ENCODE data around the gene RBM41. TPM values are rescaled to one million over a fixed set of nuclear protein-coding genes. Genes with fewer than 3 reads are reported as not detected.

Gene RBM41
- total RNA-seq, 1 experiment from 2014 or later: 19.4 TPM

DNA sequence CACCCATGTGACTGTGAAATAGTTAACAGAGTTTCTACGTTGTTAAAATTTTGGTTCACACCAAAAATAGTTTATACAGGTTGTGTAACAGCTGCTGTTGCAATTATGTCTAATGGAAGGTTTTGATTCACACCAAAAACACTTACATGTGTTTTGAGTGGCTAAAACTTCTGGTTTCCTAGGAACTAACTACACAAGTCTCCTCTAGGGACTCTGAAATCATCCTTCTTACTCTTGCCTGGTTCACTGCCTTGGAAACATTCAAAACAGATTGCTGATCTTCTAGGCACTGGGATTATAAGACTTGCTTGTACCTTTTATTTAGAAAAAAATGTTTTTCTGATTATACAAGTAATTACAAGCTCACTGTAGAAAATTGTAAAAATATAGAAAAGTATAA, 103.7 kb downstream of the RBM41 start:
- Histone ChIP-seq H4K5ac (ENCODE audit: insufficient read length, low read depth, low read length) (no peak overlapping the region), H2BK15ac (ENCODE audit: low read depth, low read length) (no peak overlapping the region), H3K18ac (ENCODE audit: insufficient read length, low read depth, low read length) (no peak overlapping the region), H3K23ac (ENCODE audit: insufficient read length, low read depth, low read length) (no peak overlapping the region), H3K79me1 (ENCODE audit: insufficient read depth, low read depth, low read length, poor library complexity, severe bottlenecking) (no peaks in the 10 kb centered on the region), H3K79me2 (ENCODE audit: insufficient read depth, low read length) (no peaks in the 10 kb centered on the region), H2BK5ac (ENCODE audit: insufficient read length, low read length) (no peak overlapping the region), H3K9me3 (ENCODE audit: control insufficient read depth, low read depth, low read length) (no peaks in the 10 kb centered on the region), H3K27me3 (ENCODE audit: insufficient read depth, low read length) (no peaks in the 10 kb centered on the region), H3K4me2 (ENCODE audit: insufficient read depth, insufficient read length, low read length) (no peak overlapping the region), H2BK120ac (ENCODE audit: low read depth, low read length, poor library complexity, severe bottlenecking) (no peak overlapping the region), H4K8ac (replicated peaks; ENCODE audit: insufficient read length, low read depth, low read length) (no peak overlapping the region), H3T11ph (ENCODE audit: low read length) (no peak overlapping the region), H2AFZ (ENCODE audit: low read length) (no peak overlapping the region), H3K56ac (ENCODE audit: insufficient read length, low read depth, low read length) (no peak overlapping the region), H2AK5ac (ENCODE audit: insufficient read length, low read length) (no peak overlapping the region), H3K23me2 (ENCODE audit: insufficient read length, low read depth, low read length, poor library complexity, severe bottlenecking) (no peaks in the 10 kb centered on the region), H3K4me1 (ENCODE audit: insufficient read depth, low read length) (no peaks in the 10 kb centered on the region), H3K9ac (ENCODE audit: extremely low read depth, insufficient read length, low read length) (no peak overlapping the region), H4K91ac (ENCODE audit: insufficient read length, low read depth, low read length) (no peak overlapping the region), H2BK20ac (ENCODE audit: low read depth, low read length, poor library complexity, severe bottlenecking) (no peak overlapping the region), H3K14ac (ENCODE audit: insufficient read depth, low read length) (no peak overlapping the region), H2BK12ac (ENCODE audit: insufficient read length, low read depth, low read length) (no peak overlapping the region), H3K27ac (ENCODE audit: insufficient read length, low read depth, low read length) (no peak overlapping the region), H4K20me1 (ENCODE audit: control insufficient read depth, insufficient read depth, insufficient read length) (no peaks in the 10 kb centered on the region), H3K4ac (ENCODE audit: low read depth, low read length) (no peak overlapping the region)
- no peaks in the 10 kb centered on the region for H3K4me1 Mint-ChIP-seq
- no peak overlapping the region for H3K4me3 Mint-ChIP-seq
- H3K27me3 Mint-ChIP-seq (ENCODE audit: low read depth): no peaks in the 10 kb centered on the region; the same call in none of the 2 replicates
- TF ChIP-seq, protein P1, sequence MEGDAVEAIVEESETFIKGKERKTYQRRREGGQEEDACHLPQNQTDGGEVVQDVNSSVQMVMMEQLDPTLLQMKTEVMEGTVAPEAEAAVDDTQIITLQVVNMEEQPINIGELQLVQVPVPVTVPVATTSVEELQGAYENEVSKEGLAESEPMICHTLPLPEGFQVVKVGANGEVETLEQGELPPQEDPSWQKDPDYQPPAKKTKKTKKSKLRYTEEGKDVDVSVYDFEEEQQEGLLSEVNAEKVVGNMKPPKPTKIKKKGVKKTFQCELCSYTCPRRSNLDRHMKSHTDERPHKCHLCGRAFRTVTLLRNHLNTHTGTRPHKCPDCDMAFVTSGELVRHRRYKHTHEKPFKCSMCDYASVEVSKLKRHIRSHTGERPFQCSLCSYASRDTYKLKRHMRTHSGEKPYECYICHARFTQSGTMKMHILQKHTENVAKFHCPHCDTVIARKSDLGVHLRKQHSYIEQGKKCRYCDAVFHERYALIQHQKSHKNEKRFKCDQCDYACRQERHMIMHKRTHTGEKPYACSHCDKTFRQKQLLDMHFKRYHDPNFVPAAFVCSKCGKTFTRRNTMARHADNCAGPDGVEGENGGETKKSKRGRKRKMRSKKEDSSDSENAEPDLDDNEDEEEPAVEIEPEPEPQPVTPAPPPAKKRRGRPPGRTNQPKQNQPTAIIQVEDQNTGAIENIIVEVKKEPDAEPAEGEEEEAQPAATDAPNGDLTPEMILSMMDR (conservative IDR thresholded peaks at IDR 0.05): no peak
- WGBS (ENCODE audit: extremely low coverage, insufficient read length, low lambda C conversion rate): no CpG with 5 or more reads among the region's 1 CpG
- no peak for DNase-seq
- peaks cover 0 to 25% of the 10 kb centered on the region in 2 experiments; a peak in 1 of 5 replicates for H3K9me3 Mint-ChIP-seq
- no peak overlapping the region for H3K27ac Mint-ChIP-seq
- no peaks in the 10 kb centered on the region; a peak in 1 of 7 replicates for H3K36me3 Mint-ChIP-seq (ENCODE audit: insufficient read depth in 1 of 3, low read depth in 3 of 3)

Other genes starting within 250 kb of the RBM41 start
- gene RIPPLY1, start 215.5 kb downstream of the RBM41 start, total RNA-seq (2021): not detected in 2 replicates
- gene CLDN2, start 198.4 kb downstream of the RBM41 start, total RNA-seq (2021): not detected in 2 replicates
- 3.0 and 4.3 TPM in 2 replicates for gene MORC4, start 118.6 kb downstream of the RBM41 start, total RNA-seq (2021)
- gene NUP62CL, start 87.6 kb upstream of the RBM41 start, total RNA-seq (2021): 3.9 and 4.3 TPM in 2 replicates
- gene DNAAF6, start 87.8 kb upstream of the RBM41 start, total RNA-seq (2021): not detected in 2 replicates